OCI-LY1 (cell line): ENCODE data around the gene MAP2K7.
"Not testable (repeated sequence)": the region's sequence is repeated elsewhere in the genome, so short reads cannot be mapped to it uniquely, and the experiment has no call there.

Experiments used
- H2AFZ ChIP-seq: fragments of 200-600 bp; sonication (generic), shearing (Covaris generic); 2 replicates; pipeline ENCODE4 v1.6.0; 2014; ENCODE audit warnings: antibody characterized with exemption, mild to moderate bottlenecking, low read length
- H3F3A ChIP-seq: fragments of 200-600 bp; sonication (generic), shearing (Covaris generic); 2 replicates; pipeline ENCODE4 v1.6.0; 2014; ENCODE audit warnings: mild to moderate bottlenecking, antibody characterized with exemption, low read length, moderate library complexity; ENCODE audit not compliant: insufficient read depth
- H3K27ac ChIP-seq: fragments of 200-600 bp; sonication (generic); 2 replicates; pipeline ENCODE4 v1.5.1; 2014; ENCODE audit warnings: low read length, mixed run types, mild to moderate bottlenecking, low read depth; ENCODE audit not compliant: poor library complexity, severe bottlenecking
- H3K27me3 ChIP-seq: fragments of 200-600 bp; sonication (generic); 2 replicates; pipeline ENCODE4 v1.6.0; 2014; ENCODE audit warnings: antibody characterized with exemption, mild to moderate bottlenecking, low read length, moderate library complexity; ENCODE audit not compliant: insufficient read depth
- H3K36me3 ChIP-seq: fragments of 200-600 bp; sonication (generic); 2 replicates; pipeline ENCODE4 v1.6.1; 2014; ENCODE audit warnings: mild to moderate bottlenecking, antibody characterized with exemption, low read length, moderate library complexity, mixed read lengths; ENCODE audit not compliant: insufficient read depth
- H3K4me1 ChIP-seq: fragments of 200-600 bp; sonication (generic); 2 replicates; pipeline ENCODE4 v1.5.1; 2014; ENCODE audit warnings: mild to moderate bottlenecking, low read length, moderate library complexity; ENCODE audit not compliant: insufficient read depth, severe bottlenecking
- H3K4me2 ChIP-seq: fragments of 200-600 bp; sonication (generic), shearing (Covaris generic); 2 replicates; pipeline ENCODE4 v1.6.1; 2014; ENCODE audit warnings: low read length
- H3K4me3 ChIP-seq: fragments of 200-600 bp; sonication (generic); 2 replicates; pipeline ENCODE4 v1.5.1; 2014; ENCODE audit warnings: low read length, low read depth, mild to moderate bottlenecking, mixed read lengths; ENCODE audit not compliant: poor library complexity, severe bottlenecking
- H3K79me2 ChIP-seq: fragments of 200-600 bp; shearing (Covaris generic); 2 replicates; pipeline ENCODE4 v1.6.1; 2016; ENCODE audit warnings: mixed run types, low read length, mixed read lengths; ENCODE audit not compliant: insufficient read depth
- H3K9ac ChIP-seq: fragments of 200-600 bp; sonication (generic), shearing (Covaris generic); 2 replicates; pipeline ENCODE4 v1.6.1; 2014; ENCODE audit warnings: mild to moderate bottlenecking, low read length, mixed read lengths
- H3K9me2 ChIP-seq: fragments of 200-600 bp; sonication (generic), shearing (Covaris generic); 2 replicates; pipeline ENCODE4 v1.6.1; 2014; ENCODE audit warnings: low read depth, mild to moderate bottlenecking, low read length, mixed read lengths
- H3K9me3 ChIP-seq: fragments of 200-600 bp; shearing (Covaris generic); 2 replicates; pipeline ENCODE4 v1.6.1; 2014; ENCODE audit warnings: low read length, mixed read lengths
- H4K20me1 ChIP-seq: fragments of 200-600 bp; sonication (generic), shearing (Covaris generic); 2 replicates; pipeline ENCODE4 v1.6.0; 2016; ENCODE audit warnings: mild to moderate bottlenecking, low read length; ENCODE audit not compliant: insufficient read depth
- EZH2 ChIP-seq: fragments of 200-600 bp; sonication (generic), shearing (Covaris generic); IDR thresholded peaks from 2 replicates; pipeline ENCODE4 v1.8.0; 2017; ENCODE audit warnings: borderline replicate concordance, mixed run types, mild to moderate bottlenecking, antibody characterized with exemption, low read length, moderate library complexity, mixed read lengths
- TF ChIP-seq, protein P1 (sequence below): fragments of 200-600 bp; sonication (generic), shearing (Covaris generic); IDR thresholded peaks from 2 replicates; pipeline ENCODE4 v1.5.1; 2017; ENCODE audit warnings: mild to moderate bottlenecking, antibody characterized with exemption, low read length, moderate library complexity, mixed read lengths

The MAP2K7 gene

DNA sequence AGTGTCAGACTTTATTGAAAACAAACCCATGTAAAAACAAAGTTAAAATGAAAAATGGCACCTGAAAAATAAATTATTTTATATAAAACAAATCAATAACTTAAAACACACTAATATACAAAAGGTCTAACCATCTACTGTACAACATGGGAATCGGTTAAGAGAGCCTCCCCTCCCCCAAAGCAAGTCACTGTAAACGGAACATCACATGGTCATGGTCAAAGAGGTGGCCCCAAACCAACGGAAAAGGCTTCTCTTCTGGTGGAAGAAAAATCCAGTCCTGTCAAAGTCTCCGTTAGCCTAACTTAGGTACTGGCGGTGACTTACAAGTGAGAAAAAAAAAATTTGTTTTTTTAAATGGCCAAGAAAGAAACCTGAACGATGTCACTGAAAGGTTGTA lies 55.5 kb downstream of the MAP2K7 start:
- Histone ChIP-seq H3K9me2 (no peaks in the 10 kb centered on the region), H3K4me1 (no peaks in the 10 kb centered on the region), H3K27ac (no peak overlapping the region), H3K27me3 (no peaks in the 10 kb centered on the region), H3K9me3 (no peaks in the 10 kb centered on the region), H3K36me3 (peaks cover 63% of the 10 kb centered on the region), H3K4me3 (no peak overlapping the region), H3K79me2 (no peaks in the 10 kb centered on the region), H3K4me2 (no peak overlapping the region), H3K9ac (no peak overlapping the region), H2AFZ (no peak overlapping the region), H4K20me1 (no peaks in the 10 kb centered on the region), H3F3A (no peaks in the 10 kb centered on the region)
- TF ChIP-seq, protein P1, sequence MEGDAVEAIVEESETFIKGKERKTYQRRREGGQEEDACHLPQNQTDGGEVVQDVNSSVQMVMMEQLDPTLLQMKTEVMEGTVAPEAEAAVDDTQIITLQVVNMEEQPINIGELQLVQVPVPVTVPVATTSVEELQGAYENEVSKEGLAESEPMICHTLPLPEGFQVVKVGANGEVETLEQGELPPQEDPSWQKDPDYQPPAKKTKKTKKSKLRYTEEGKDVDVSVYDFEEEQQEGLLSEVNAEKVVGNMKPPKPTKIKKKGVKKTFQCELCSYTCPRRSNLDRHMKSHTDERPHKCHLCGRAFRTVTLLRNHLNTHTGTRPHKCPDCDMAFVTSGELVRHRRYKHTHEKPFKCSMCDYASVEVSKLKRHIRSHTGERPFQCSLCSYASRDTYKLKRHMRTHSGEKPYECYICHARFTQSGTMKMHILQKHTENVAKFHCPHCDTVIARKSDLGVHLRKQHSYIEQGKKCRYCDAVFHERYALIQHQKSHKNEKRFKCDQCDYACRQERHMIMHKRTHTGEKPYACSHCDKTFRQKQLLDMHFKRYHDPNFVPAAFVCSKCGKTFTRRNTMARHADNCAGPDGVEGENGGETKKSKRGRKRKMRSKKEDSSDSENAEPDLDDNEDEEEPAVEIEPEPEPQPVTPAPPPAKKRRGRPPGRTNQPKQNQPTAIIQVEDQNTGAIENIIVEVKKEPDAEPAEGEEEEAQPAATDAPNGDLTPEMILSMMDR = no peak
- TF ChIP-seq EZH2 = no peak

DNA sequence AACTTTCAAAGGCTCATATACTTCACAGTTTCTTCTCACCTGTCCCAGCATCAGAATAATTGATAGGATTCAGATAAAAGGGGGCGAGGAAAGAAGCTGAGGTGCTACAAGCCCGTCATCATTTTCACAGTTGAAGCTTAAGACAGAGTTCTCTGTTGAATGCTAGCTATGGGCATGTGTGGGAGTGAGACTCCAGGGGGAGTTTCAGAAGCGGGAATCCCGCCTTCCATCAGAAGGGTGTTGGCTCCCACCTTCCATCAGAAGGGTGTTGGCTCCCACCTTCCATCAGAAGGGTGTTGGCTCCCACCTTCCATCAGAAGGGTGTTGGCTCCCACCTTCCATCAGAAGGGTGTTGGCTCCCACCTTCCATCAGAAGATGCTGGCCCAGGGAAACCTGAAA lies 57.4 kb downstream of the MAP2K7 start:
- H3K9me2 ChIP-seq, H4K20me1 ChIP-seq, H3F3A ChIP-seq, H3K9me3 ChIP-seq, H3K27me3 ChIP-seq, H3K4me1 ChIP-seq, H2AFZ ChIP-seq, H3K9ac ChIP-seq, H3K4me2 ChIP-seq, H3K4me3 ChIP-seq, H3K27ac ChIP-seq, H3K79me2 ChIP-seq: not testable (repeated sequence)
- H3K36me3 ChIP-seq = peaks cover 81% of the 10 kb centered on the region

DNA sequence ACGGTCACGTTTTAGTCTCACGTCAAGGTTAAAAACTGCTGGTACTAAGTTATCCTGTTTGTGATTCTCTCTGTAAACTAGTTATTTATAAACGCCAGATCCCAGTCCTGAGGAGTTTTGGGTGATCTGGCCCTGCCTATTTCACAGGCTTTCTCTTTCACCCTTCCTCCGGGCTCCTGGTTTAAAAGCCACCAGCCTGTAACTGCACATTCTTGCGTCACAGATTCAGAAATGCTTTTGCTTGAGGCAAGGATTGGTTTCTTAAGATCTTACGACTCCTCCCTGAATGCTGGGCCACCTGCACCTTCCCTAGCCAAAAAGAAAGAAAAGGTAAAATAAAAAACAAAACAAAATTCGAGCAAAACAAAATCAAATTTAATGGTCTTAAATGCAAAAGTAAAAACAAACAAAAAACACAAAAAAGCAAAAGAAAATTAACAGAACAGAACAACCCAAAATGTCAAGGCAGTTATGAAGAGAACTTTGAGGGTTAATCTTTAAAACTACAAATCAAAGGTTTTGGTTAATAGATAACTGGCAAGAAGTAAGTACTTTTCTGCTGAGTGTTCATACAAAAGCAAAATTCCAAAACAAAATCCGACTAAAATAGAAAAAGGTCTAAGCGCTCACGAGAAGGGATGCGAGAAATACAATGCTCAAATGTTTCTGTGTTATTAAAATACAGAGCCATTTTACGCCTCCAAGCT lies 58.4 kb downstream of the MAP2K7 start:
- Histone ChIP-seq H3K27ac (no peak overlapping the region), H3K4me1 (no peaks in the 10 kb centered on the region), H3K9me2 (no peaks in the 10 kb centered on the region), H3F3A (no peaks in the 10 kb centered on the region), H3K9ac (no peak overlapping the region), H2AFZ (no peak overlapping the region), H3K4me2 (no peak overlapping the region), H3K36me3 (peaks cover 91% of the 10 kb centered on the region), H4K20me1 (no peaks in the 10 kb centered on the region), H3K9me3 (no peaks in the 10 kb centered on the region), H3K27me3 (no peaks in the 10 kb centered on the region), H3K4me3 (no peak overlapping the region), H3K79me2 (no peaks in the 10 kb centered on the region)
- no peak for TF ChIP-seq EZH2
- TF ChIP-seq, protein P1 = no peak

DNA sequence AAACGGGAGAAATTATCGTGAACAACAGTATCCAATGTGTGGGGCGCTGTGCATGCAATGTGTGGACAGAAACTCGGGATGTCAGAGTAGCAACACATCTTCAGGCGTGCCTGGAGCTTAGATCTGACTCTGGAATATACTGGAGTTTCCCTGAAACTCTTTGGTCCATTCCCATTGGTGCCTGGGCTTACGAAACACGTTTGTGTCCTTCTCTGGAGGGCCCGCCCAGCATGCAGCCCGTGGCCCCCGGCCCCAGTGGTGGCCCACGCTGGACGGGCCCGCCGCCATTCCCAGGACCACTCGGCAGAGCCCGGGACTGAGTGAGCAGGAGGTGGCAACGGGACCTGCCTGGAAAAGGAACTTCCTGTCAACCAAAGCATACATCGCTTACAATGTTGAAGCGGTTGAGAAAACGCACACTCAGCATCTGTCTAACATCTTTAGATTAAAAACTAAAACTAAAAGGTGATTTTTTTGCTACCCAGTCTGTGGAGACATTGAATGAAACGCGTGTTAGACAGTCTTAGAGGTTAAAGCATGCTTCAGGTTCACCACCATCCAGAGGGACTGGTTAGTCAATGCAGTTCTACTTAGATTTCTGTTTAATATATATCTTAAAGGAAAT lies 59.1 kb downstream of the MAP2K7 start:
- no peaks in the 10 kb centered on the region for H3K79me2 ChIP-seq
- no peak overlapping the region for H3K27ac ChIP-seq
- H3K9me2 ChIP-seq = no peaks in the 10 kb centered on the region
- no peaks in the 10 kb centered on the region for H3F3A ChIP-seq
- no peak for TF ChIP-seq EZH2
- H3K4me1 ChIP-seq = no peaks in the 10 kb centered on the region
- no peaks in the 10 kb centered on the region for H4K20me1 ChIP-seq
- no peaks in the 10 kb centered on the region for H3K9me3 ChIP-seq
- H3K36me3 ChIP-seq = peaks cover 97% of the 10 kb centered on the region
- H3K4me2 ChIP-seq = no peak overlapping the region
- no peak overlapping the region for H2AFZ ChIP-seq
- H3K4me3 ChIP-seq = no peak overlapping the region
- H3K9ac ChIP-seq = no peak overlapping the region
- no peaks in the 10 kb centered on the region for H3K27me3 ChIP-seq
